GM12878 (cell line): ENCODE results near the gene ISG20.

ENCODE experiments used
- ATF7 ChIP-seq: fragments of 450-650 bp; IDR thresholded peaks from 2 replicates; pipeline ENCODE4 v1.6.1; 2016; ENCODE audit warnings: low read depth, mild to moderate bottlenecking
- CTCF ChIP-seq, 3 experiments: IDR thresholded peaks in 2 of 3; conservative IDR thresholded peaks in 1 of 3; 2 replicates each; pipeline ENCODE4 v1.5.1; 2011; ENCODE audit warnings: low read depth in 3 of 3, low read length in 3 of 3, mild to moderate bottlenecking in 3 of 3, control low read depth in 2 of 3, moderate library complexity in 2 of 3, inconsistent platforms in 1 of 3, mixed read lengths in 1 of 3; ENCODE audit not compliant: control insufficient read depth in 2 of 3, insufficient read depth in 1 of 3; ENCODE audit errors: extremely low read depth in 1 of 3
- EP300 ChIP-seq, 2 experiments: fragments of 150-350 bp in 1 of 2; IDR thresholded peaks; 2 replicates each; pipeline ENCODE4 v1.6.1; 2011 to 2012; ENCODE audit warnings: low read depth in 2 of 2, low read length in 2 of 2, borderline replicate concordance in 1 of 2, improper control_type of control experiment in 1 of 2, inconsistent platforms in 1 of 2; ENCODE audit not compliant: control insufficient read depth in 1 of 2
- FOXM1 ChIP-seq: IDR thresholded peaks from 2 replicates; pipeline ENCODE4 v1.6.1; 2012; ENCODE audit warnings: low read depth, mild to moderate bottlenecking, inconsistent platforms, low read length, moderate library complexity
- GABPA ChIP-seq: IDR thresholded peaks from 2 replicates; pipeline ENCODE4 v1.6.1; 2014; ENCODE audit warnings: antibody characterized with exemption, low read depth, mild to moderate bottlenecking, inconsistent platforms
- NKRF ChIP-seq: fragments of 450-650 bp; conservative IDR thresholded peaks from 2 replicates; pipeline ENCODE4 v1.6.1; 2017; ENCODE audit warnings: mild to moderate bottlenecking, moderate library complexity
- POLR2A ChIP-seq: IDR thresholded peaks from 2 replicates; pipeline ENCODE4 v1.6.1; 2011; ENCODE audit warnings: low read depth, mild to moderate bottlenecking, low read length
- RAD21 ChIP-seq: IDR thresholded peaks from 2 replicates; pipeline ENCODE4 v1.6.1; 2011; ENCODE audit warnings: mild to moderate bottlenecking, low read depth, low read length, moderate library complexity; ENCODE audit not compliant: insufficient read depth
- SPI1 ChIP-seq: IDR thresholded peaks from 2 replicates; pipeline ENCODE4 v1.6.1; 2011; ENCODE audit warnings: low read depth, mild to moderate bottlenecking, low read length, moderate library complexity, borderline replicate concordance; ENCODE audit not compliant: insufficient read depth
- TAF1 ChIP-seq: IDR thresholded peaks from 2 replicates; pipeline ENCODE4 v1.6.1; 2011; ENCODE audit warnings: mild to moderate bottlenecking, low read depth, low read length, borderline replicate concordance
- ZSCAN29 ChIP-seq: fragments of 450-650 bp; IDR thresholded peaks from 2 replicates; pipeline ENCODE4 v1.6.1; 2017; ENCODE audit warnings: mild to moderate bottlenecking, moderate library complexity

- TF ChIP-seq TAF1 (no peak), CTCF (IDR thresholded peaks at IDR 0.05 in 2 of 3, conservative IDR thresholded peaks at IDR 0.05 in 1 of 3; ENCODE audit: control insufficient read depth in 2 of 3, extremely low read depth in 1 of 3, insufficient read depth in 1 of 3, low read depth in 3 of 3, low read length in 3 of 3) (no peak), POLR2A (no peak), RAD21 (no peak), EP300 (IDR thresholded peaks at IDR 0.05; ENCODE audit: borderline replicate concordance in 1 of 2, control insufficient read depth in 1 of 2, low read depth in 2 of 2, low read length in 2 of 2) (no peak), ZSCAN29 (no peak), GABPA (no peak), NKRF (no peak), SPI1 (no peak), ATF7 (no peak), FOXM1 (no peak)
Observed at GRCh38 chr15:88616240-88616639, 22.6 kb upstream of the ISG20 start.
